Activated CD8-positive, alpha-beta memory T cell treated with anti-CD3 and anti-CD28 coated beads for 4 hours (primary cell): ENCODE results near the gene HIGD1B.
"Not testable (repeated sequence)": the region's sequence is repeated elsewhere in the genome, so short reads cannot be mapped to it uniquely, and the experiment has no call there.

ENCODE experiments used
- DNase-seq, 2 donors: peaks; one replicate each; pipeline ENCODE4 v3.0.0-alpha.2; 2020; ENCODE audit warnings: low read depth in 2 of 2

Gene HIGD1B

GRCh38 chr17:44847586-44847985 is at the start of gene HIGD1B:
TSS of gene HIGD1B (plus strand) at chr17:44847883. CDS start at chr17:44848153, 270 bp downstream.
- DNase-seq = no peak

- no peak for DNase-seq
These were observed 49.3 kb upstream of the HIGD1B start for GRCh38 chr17:44798356-44798755.

GRCh38 chr17:44801880-44802279 is 45.8 kb upstream of the HIGD1B start:
- no peak for DNase-seq

GRCh38 chr17:44804302-44805089 is 43.2 kb upstream of the HIGD1B start:
- no peak for DNase-seq

GRCh38 chr17:44807093-44807816 is 40.4 kb upstream of the HIGD1B start:
- no peak for DNase-seq

- DNase-seq = no peak
These were observed 39.9 kb upstream of the HIGD1B start for GRCh38 chr17:44807817-44808155.

GRCh38 chr17:44808156-44808555 is 39.5 kb upstream of the HIGD1B start:
- DNase-seq = no peak

GRCh38 chr17:44808656-44809388 is 38.9 kb upstream of the HIGD1B start:
- not testable (repeated sequence) for DNase-seq

- DNase-seq = no peak
These were observed 35.4 kb upstream of the HIGD1B start for GRCh38 chr17:44812263-44812662.

- DNase-seq = not testable (repeated sequence)
These were observed 29.2 kb upstream of the HIGD1B start for GRCh38 chr17:44818508-44818907.

- no peak for DNase-seq
These were observed 27.0 kb upstream of the HIGD1B start for GRCh38 chr17:44820631-44821212.

GRCh38 chr17:44825236-44825635 is 22.4 kb upstream of the HIGD1B start:
- not testable (repeated sequence) for DNase-seq

GRCh38 chr17:44826123-44826790 is 21.4 kb upstream of the HIGD1B start:
- DNase-seq = no peak

GRCh38 chr17:44827863-44828262 is 19.8 kb upstream of the HIGD1B start:
- no peak for DNase-seq

- no peak for DNase-seq
These were observed 18.7 kb upstream of the HIGD1B start for GRCh38 chr17:44828919-44829522.

GRCh38 chr17:44829523-44830358 is 17.9 kb upstream of the HIGD1B start, which contains the start of gene GJC1:
TSS of gene GJC1 (minus strand) at chr17:44830287. CDS start at chr17:44805817, 24,470 bp downstream.
- no peak for DNase-seq

GRCh38 chr17:44830359-44831288 is 17.1 kb upstream of the HIGD1B start:
- DNase-seq = no peak

GRCh38 chr17:44831371-44831770 is 16.3 kb upstream of the HIGD1B start:
- DNase-seq = no peak

- DNase-seq = no peak
These were observed 14.9 kb upstream of the HIGD1B start for GRCh38 chr17:44832805-44833204.
